ENCODE measurements around the gene SPATA31D1.
"Not testable (repeated sequence)": the region's sequence is repeated elsewhere in the genome, so short reads cannot be mapped to it uniquely, and the experiment has no call there.

SPATA31D1 gene

GRCh38 chr9:81988472-81988871, at the start of gene SPATA31D1:
TSS of gene SPATA31D1 (plus strand) at chr9:81988772. CDS start at chr9:81988819, 47 bp downstream.
- DNase-seq, result not testable (repeated sequence)

- DNase-seq, result not testable (repeated sequence)
Measured at GRCh38 chr9:81943393-81943792, 45.2 kb upstream of the SPATA31D1 start, which contains the start of gene SPATA31D3. TSS of gene SPATA31D3 (plus strand) at chr9:81943500. CDS start at chr9:81943586, 86 bp downstream.

- not testable (repeated sequence) for DNase-seq
Measured at GRCh38 chr9:81948650-81949049, 39.9 kb upstream of the SPATA31D1 start.

GRCh38 chr9:81953096-81953495, 35.5 kb upstream of the SPATA31D1 start:
- DNase-seq, result no peak

GRCh38 chr9:81955625-81956024, 32.9 kb upstream of the SPATA31D1 start:
- no peak for DNase-seq

GRCh38 chr9:81964218-81965171, 24.1 kb upstream of the SPATA31D1 start:
- DNase-seq, result no peak

GRCh38 chr9:81968026-81968425, 20.5 kb upstream of the SPATA31D1 start:
- DNase-seq, result no peak

GRCh38 chr9:81969971-81970370, 18.6 kb upstream of the SPATA31D1 start:
- no peak for DNase-seq

- DNase-seq, result no peak
Measured at GRCh38 chr9:81971727-81972126, 16.8 kb upstream of the SPATA31D1 start.

- DNase-seq, result no peak
Measured at GRCh38 chr9:81974764-81975163, 13.8 kb upstream of the SPATA31D1 start.

- no peak for DNase-seq
Measured at GRCh38 chr9:81976351-81976750, 12.2 kb upstream of the SPATA31D1 start.

- no peak for DNase-seq
Measured at GRCh38 chr9:81979196-81979595, 9.4 kb upstream of the SPATA31D1 start.

- no peak for DNase-seq
Measured at GRCh38 chr9:81980568-81980967, 8.0 kb upstream of the SPATA31D1 start.

GRCh38 chr9:81981883-81982282, 6.7 kb upstream of the SPATA31D1 start:
- DNase-seq, result no peak

- DNase-seq, result no peak
Measured at GRCh38 chr9:81984928-81985327, 3.6 kb upstream of the SPATA31D1 start.

GRCh38 chr9:81986051-81986450, 2.5 kb upstream of the SPATA31D1 start:
- no peak for DNase-seq

GRCh38 chr9:81989700-81990099, 1.1 kb downstream of the SPATA31D1 start:
- DNase-seq, result no peak

GRCh38 chr9:81993656-81994055, 5.1 kb downstream of the SPATA31D1 start:
- no peak for DNase-seq

- no peak for DNase-seq
Measured at GRCh38 chr9:81999806-82000205, 11.2 kb downstream of the SPATA31D1 start.

GRCh38 chr9:82010711-82011110, 22.1 kb downstream of the SPATA31D1 start:
- DNase-seq, result no peak

GRCh38 chr9:82011133-82011532, 22.6 kb downstream of the SPATA31D1 start:
- no peak for DNase-seq

GRCh38 chr9:82012276-82012675, 23.7 kb downstream of the SPATA31D1 start:
- DNase-seq, result no peak

GRCh38 chr9:82020331-82020730, 31.8 kb downstream of the SPATA31D1 start:
- no peak for DNase-seq

GRCh38 chr9:82021198-82021597, 32.6 kb downstream of the SPATA31D1 start:
- DNase-seq, result no peak

Data from activated naive CD4-positive, alpha-beta T cell treated with anti-CD3 and anti-CD28 coated beads, Interleukin-2, amount 50 U/mL, for 16 hours (primary cell).